Stimulated activated CD8-positive, alpha-beta memory T cell treated with anti-CD3 and anti-CD28 coated beads, Interleukin-15, amount 100 ng/mL, for 48 hours (primary cell): ENCODE results near the gene ABTB2.

Source experiments
- DNase-seq, 2 donors: peaks; one replicate each; pipeline ENCODE4 v3.0.0-alpha.2; 2020; ENCODE audit warnings: low read depth in 2 of 2

The ABTB2 gene

DNA sequence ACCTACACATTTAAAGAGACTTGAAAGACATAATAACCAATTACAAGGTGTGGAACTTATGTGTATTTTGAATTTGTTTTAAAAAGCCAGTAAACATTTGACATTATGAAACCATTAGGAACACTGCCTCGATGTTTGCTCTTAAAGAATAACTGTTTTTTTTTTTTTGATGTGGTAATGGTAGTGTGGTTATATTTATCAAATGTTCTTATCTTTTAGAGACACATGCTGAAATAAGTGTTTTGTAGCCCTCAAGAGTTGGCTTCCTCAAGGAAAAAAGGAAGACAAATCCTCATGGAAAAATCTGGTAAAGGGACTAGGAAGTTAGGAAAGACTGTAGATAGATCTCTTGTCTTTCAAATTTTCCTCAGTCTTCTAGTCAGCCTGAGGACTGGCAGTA, 2.2 kb upstream of the ABTB2 start:
- no peak for DNase-seq

GRCh38 chr11:34359548-34359891, 1.7 kb upstream of the ABTB2 start:
- no peak for DNase-seq

- peak in 1 of 2 donors; percentile 43 for DNase-seq
These were observed 1.1 kb upstream of the ABTB2 start for GRCh38 chr11:34358728-34359547.

DNA sequence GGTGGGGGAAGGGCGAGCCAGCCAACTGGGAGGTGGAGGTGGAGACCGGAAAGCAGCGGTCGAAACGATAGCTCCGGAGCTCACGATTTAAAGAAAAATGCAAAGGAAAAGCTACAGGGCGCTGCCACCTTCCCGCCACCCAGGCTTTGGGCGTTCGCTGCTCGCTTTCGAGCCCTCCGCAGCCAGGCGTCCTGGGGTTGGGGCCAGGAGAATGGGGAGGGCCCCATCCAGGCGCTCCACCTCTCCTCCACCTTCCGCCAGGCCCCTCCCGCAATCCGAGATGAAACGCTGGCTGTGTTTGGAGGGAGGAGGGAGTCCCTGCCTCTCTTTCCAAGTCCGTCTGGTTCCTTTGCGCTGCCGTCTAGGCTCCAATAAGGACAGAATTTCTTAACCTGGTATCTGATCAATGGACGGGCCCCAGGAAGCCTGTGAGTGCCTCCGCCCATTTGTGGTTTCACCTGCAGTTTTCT, 483 bp upstream of the ABTB2 start:
- no peak for DNase-seq

DNA sequence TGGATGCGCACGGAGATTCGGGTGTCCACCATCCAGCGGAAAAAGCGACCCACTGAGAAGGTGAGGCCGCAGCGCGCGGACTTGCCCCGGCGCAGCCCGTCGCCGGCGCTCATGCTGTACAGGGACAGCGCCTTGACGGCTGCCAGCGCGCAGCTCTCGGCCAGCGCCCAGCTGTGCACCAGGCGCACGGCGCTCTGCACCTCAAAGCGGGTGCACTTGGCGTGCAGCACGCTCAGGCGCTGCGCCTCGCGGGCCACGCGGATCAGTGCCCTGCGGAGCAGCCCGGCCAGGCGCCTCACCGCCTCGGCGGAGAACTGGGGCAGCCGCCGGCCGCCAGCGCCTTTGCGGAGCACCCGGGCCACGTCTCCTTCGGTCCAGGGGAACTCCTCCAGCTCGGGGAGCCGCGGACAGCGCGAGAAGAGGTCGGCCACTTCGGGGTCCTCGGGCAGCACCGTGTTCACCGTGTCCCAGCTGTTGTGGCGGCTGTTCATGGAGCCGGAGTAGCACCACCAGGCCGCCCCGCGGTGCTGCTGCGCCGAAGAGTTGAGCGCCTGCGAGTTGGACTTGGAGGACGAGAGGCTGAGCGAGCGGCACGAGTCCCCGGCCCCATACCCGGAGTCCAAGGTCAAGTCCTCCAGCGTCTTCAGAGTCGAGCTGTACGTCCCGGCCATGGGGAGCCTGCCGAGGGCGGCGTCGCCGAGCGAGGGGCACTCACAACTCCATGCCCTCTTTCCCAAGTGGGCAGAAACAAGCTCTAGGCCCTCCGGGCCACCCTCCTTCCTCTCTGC, 703 bp downstream of the ABTB2 start:
- no peak for DNase-seq

- DNase-seq = no peak
These were observed 1.3 kb downstream of the ABTB2 start for GRCh38 chr11:34356576-34356912.

- DNase-seq = no peak
These were observed 1.7 kb downstream of the ABTB2 start for GRCh38 chr11:34356130-34356529.

- no peak for DNase-seq
These were observed 2.1 kb downstream of the ABTB2 start for GRCh38 chr11:34355726-34356125.

GRCh38 chr11:34354782-34355181, 3.0 kb downstream of the ABTB2 start:
- no peak for DNase-seq

DNA sequence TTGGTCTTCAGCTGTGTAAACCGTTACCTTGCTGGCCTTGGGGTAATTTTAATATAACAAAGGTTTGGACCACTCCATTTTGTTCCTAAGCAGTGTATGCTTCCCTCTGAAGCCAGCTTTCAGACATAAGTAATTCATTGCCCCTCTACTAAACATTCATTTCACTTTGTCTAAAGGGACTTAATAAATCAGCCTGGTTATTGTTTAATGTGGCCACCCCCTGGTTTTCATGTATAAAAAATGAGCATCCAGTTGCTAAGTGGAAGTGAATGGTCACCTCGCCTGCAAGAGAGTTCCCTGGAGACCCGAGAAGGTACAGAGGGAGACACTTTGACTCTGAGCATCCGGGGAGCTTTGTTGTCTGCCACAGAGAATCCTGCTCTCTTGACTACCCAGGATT, 3.9 kb downstream of the ABTB2 start:
- DNase-seq = no peak

DNA sequence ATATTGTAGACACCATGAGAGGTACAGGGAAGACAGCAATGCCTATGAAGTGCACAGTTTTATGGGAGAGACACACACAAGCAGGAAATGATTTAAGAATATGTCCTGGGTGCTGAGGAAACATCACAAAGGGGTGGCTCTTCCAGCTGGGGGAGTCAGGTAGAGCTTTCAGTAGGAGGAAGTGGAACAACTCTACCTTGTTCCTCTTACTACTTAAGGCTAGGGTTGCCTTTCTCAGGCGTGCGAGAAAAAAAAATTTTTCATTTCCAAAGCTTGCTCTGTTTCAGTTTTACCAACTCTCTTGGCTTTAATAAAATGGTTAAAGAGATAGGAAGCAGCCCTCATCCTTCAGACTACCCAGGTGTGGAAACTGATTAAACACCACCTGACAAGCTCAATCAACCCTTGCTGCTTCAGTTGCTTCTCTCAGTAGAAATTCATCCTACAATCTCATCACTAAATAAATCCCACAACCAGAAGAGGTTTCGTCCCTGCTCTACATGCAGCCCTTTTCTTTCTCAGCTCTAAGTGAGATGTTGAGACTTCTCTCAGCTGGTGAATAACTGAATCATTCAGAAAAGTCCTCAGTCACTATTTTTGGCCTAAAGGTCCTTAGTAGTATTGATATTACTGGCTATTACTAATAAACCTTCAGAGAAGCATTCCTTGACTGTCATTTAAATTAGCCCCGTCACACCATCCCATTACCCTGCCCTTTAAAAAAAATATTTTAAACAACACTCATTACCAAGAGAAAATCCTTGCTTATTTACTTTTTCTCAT, 5.9 kb downstream of the ABTB2 start:
- DNase-seq = no peak

DNA sequence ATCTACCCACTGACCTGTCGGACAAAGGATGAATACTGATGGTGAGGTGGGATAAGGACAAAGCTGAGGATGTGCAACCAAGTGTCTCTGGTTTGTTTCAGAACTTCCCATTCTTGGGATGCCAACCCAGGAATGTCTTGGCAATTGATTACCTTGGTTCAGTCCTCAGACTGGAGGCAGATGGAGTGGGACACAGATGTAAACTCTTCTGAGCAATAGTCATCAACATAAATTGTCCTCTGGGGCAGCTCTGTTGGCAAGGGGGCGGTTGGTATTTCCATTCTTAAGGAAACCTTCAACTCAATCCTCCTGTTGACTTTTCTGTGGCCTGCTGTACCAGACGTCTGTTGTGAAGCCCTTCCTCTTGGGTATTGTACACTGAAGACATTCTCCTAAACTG, 6.8 kb downstream of the ABTB2 start:
- no peak for DNase-seq

DNA sequence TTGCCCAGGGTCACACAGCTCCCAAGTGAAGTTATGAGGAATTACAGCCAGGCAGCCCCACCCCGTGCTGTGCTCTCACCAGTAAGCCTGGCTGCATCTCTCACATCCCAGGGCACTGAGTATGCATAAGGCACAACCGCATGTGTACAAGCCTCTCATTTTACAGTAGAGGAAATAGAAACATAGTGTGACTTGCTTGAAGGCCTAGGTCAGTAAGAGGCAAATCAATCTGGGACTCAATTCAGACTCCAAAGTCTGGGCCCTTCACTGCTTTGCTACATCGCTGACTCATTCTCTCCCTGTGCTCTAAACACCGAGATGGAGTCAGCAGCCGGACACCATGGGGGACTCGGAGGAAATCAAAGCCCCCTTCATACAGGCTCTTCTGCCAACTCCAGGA, 7.9 kb downstream of the ABTB2 start:
- no peak for DNase-seq

DNA sequence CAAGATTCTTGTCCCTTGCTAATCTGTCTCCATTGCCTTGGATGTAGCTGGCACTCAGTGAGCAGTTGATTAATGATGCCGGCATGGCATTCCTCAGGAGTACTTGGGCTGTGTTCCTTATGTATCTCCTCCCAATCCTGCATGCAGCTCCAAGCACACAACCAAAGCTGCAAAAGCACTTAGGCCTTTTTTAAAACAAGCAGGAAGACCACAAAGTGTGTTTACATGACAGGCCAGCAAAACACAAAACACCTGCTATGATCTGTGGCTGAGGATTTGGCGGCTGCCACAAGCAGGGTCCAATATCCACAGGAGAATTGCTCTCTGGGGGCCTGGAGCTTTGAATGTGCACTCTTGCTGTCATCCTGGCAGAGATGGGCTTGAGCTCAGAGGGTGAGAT, 8.9 kb downstream of the ABTB2 start:
- DNase-seq = no peak

DNA sequence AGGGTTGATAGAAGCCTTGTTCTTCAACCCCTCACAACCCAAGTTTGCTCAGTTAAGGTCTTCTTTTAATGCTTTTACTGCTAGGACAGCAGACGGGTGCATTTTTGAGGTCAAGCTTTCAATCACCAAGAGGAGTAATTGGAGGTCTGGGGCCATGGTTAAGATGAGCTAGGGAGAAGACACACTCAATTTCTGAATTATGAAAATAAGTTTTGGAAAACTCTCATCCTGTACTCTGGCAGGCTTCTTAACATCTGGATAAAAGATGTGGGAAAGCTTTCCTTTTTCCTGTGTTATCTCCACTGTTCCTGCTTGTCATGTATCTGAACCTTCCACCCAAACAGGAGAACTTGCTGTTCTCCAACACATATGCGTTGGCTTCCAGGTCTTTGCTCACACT, 9.7 kb downstream of the ABTB2 start:
- DNase-seq = no peak

DNA sequence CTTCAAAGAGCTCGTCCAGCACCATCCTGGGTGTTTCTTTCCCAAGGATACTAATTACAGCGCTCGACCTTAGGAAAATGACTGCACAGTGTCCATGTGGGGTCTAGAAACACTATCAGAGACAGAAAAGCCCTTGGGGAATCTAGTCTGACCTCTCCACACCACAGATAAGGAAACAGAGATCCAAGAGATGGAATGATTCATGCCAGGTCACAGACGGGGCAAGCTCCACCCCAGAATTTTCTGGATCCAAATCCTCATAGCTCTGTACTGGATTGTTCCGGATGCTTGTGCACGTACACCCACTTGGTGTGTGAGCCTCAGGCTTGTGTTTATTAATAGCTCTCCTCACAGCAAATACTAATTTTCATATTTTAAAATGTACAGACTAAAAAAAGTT, 11.3 kb downstream of the ABTB2 start:
- no peak for DNase-seq

DNA sequence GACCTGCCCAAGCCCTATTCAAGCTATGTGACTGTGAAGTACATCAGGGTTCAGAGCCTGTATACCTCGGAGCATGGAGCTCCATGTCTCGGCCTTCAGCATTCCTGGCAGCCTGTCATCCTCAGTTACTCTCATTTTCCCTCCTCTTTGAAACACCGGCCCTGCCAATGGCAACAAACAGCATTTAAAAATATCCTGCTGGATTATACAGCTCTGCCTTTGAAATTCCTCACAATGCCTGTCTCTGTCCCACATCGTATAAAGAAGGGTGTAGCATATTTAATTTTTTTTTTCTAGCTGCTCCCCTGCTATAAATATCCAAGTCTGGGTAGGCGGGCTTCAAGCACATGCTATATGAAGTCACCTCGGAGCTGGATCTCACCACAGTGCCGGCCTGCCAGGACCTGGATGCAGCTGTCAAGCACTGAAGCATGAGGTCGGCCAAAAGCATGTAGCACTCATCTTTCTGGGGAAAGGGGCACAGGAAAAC, 11.8 kb downstream of the ABTB2 start:
- no peak for DNase-seq

GRCh38 chr11:34345540-34345876, 12.3 kb downstream of the ABTB2 start:
- DNase-seq = no peak

GRCh38 chr11:34344768-34345539, 12.9 kb downstream of the ABTB2 start:
- no peak for DNase-seq

DNA sequence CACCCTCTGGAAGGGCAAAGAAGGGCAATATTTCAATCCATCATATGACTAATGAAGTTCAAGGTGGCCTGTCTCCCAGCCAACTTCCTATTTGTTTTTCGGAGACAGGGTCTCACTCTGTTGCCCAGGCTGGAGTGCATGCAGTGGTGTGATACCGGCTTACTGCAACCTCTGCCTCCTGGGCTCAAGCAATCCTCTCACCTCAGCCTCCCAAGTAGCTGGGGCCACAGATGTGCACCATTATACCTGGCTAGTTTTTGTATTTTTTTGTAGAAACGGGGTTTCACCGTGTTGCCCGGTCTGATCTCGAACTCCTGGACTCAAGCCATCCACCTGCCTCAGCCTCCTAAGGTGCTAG, 13.4 kb downstream of the ABTB2 start:
- no peak for DNase-seq

DNA sequence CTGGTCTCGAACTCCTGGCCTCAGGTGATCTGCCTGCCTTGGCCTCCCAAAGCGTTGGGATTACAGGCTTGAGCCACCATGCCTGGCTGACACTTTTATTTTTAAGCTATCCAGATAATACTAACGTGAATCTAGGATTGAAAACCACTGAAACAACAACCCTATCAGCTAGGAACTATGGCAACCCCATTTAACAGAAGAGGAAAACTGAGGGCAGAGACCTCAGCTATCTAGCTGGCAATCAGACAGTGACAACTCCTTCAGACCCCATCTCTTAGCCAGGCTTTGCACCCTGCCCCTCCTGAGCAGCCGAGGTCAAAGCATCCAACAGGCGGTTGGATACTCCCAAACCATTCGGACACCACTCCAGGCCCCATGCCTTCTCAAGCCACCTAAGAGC, 14.1 kb downstream of the ABTB2 start:
- DNase-seq = no peak

DNA sequence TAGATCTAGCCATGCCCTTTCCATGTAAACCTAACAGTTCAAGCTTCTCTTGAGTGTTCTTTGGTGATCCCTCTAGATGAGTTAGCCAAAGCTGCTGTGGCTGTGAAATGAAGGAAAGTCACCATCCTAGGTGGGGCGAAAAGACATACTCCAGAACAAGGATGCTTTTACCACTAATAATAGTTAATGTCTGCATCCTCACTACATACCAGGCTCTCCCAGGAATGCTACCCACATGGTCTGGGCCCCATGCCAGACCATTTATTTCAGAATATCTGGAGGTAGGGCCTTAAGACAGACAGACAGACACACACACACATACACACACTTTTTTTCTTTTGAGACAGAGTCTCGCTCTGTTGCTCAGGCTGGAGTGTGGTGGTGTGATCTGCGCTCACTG, 14.7 kb downstream of the ABTB2 start:
- DNase-seq = no peak
